HG02763 (cell line): ENCODE results near the gene ADH1C.

ENCODE experiments used
- ATAC-seq: cut with Tn5 transposase; IDR thresholded peaks from one replicate; pipeline ENCODE4 v1.9.1; 2021; ENCODE audit warnings: mild to moderate bottlenecking, moderate library complexity; ENCODE audit not compliant: unreplicated experiment

Gene ADH1C

GRCh38 chr4:99305638-99306400, 46.7 kb downstream of the ADH1C start:
- no peak for ATAC-seq

- ATAC-seq, result no peak
Observed at GRCh38 chr4:99301376-99302164, 51.0 kb downstream of the ADH1C start.

GRCh38 chr4:99300934-99301333, 51.6 kb downstream of the ADH1C start:
- no peak for ATAC-seq

GRCh38 chr4:99293357-99293756, 59.2 kb downstream of the ADH1C start:
- no peak for ATAC-seq

- no peak for ATAC-seq
Observed at GRCh38 chr4:99290848-99291786, 61.4 kb downstream of the ADH1C start, which contains the start of gene ADH1A. TSS of gene ADH1A (minus strand) at chr4:99290985. CDS start at chr4:99290914, 71 bp downstream.
